ENCODE results near the gene C13orf46. TPM values are rescaled to one million over a fixed set of nuclear protein-coding genes. Genes with fewer than 3 reads are reported as not detected.

C13orf46 gene
- total RNA-seq, 2 donors from 2014 or later: 28.8 to 38.6 TPM

DNA sequence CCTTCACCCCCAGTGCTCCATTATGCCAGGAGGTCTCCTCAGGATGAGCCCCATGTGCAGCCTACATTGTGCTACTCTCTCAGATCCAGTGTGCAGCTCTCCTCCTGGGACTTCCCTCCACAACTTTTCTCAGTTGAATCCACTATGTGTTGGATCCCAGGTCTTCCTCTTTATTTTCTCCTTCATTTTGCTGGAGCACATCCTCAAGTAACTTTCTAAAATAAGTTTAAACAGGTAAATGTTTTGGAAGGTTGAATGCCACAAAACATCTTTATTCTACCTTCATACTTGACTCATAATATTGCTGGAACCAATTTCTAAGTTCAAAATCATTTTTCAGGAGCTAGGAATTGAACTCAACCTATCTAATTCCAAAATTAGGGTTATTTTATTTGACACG lies 52.1 kb downstream of the C13orf46 start:
- Histone ChIP-seq H3K4me1 (no peaks in the 10 kb centered on the region), H3K36me3 (replicated peaks in 1 of 2; ENCODE audit: insufficient read depth in 1 of 2, low read depth in 2 of 2) (no peaks in the 10 kb centered on the region), H3K27ac (no peak overlapping the region), H3K9me3 (no peaks in the 10 kb centered on the region), H3K4me3 (no peak overlapping the region), H3K27me3 (no peaks in the 10 kb centered on the region)
- TF ChIP-seq, protein P1, sequence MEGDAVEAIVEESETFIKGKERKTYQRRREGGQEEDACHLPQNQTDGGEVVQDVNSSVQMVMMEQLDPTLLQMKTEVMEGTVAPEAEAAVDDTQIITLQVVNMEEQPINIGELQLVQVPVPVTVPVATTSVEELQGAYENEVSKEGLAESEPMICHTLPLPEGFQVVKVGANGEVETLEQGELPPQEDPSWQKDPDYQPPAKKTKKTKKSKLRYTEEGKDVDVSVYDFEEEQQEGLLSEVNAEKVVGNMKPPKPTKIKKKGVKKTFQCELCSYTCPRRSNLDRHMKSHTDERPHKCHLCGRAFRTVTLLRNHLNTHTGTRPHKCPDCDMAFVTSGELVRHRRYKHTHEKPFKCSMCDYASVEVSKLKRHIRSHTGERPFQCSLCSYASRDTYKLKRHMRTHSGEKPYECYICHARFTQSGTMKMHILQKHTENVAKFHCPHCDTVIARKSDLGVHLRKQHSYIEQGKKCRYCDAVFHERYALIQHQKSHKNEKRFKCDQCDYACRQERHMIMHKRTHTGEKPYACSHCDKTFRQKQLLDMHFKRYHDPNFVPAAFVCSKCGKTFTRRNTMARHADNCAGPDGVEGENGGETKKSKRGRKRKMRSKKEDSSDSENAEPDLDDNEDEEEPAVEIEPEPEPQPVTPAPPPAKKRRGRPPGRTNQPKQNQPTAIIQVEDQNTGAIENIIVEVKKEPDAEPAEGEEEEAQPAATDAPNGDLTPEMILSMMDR (IDR thresholded peaks at IDR 0.05): no peak
- TF ChIP-seq POLR2A (IDR thresholded peaks at IDR 0.05): no peak
- DNase-seq: no peak
- intact Hi-C loops (cut with DNase I): no loop called here
- WGBS, 2 donors: 36 to 63% methylated on average over 1 of the region's 1 CpG
- no peak for ATAC-seq

DNA sequence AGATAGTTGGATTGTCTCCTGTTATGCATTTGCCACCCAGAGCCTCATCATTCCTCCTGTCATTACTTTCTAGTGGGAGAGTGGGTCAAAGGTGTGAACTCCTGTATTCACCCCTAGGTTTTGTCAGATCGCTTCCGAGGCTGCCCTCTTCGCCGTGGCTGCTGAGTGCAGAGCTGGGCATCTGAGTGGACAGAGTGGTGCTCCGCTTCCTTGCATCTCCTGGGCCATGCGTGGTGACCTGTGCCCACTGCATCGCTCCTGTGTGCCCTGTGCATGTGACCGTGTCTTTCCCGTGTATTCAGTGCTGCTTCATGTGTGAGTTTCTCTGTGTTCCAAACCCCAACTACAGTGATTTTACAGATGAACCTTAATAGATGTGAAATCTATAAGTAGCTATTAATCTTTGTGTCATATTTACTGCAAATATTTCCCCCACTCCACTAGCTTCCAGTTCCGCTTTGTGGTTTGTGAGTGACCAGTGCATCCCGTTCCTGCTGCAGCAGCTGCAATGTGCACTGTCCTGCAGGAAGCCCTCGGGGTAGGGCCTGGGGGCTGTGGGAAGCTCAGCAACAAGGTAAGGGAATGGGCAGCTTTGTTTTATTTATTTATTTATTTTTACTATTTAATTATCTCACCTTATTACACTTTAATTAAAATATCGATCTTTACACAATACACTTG lies 53.1 kb downstream of the C13orf46 start:
- H3K4me3 ChIP-seq: no peak overlapping the region
- H3K36me3 ChIP-seq (replicated peaks in 1 of 2; ENCODE audit: insufficient read depth in 1 of 2, low read depth in 2 of 2): no peaks in the 10 kb centered on the region
- 86 to 93% methylated on average over 13 of the region's 13 CpGs for WGBS, 2 donors
- TF ChIP-seq, protein P1 (IDR thresholded peaks at IDR 0.05): no peak
- no peak for TF ChIP-seq POLR2A (IDR thresholded peaks at IDR 0.05)
- H3K9me3 ChIP-seq: no peaks in the 10 kb centered on the region
- H3K27me3 ChIP-seq: no peaks in the 10 kb centered on the region
- H3K4me1 ChIP-seq: no peaks in the 10 kb centered on the region
- no peak for ATAC-seq
- intact Hi-C loops (cut with DNase I): no loop called here
- no peak for DNase-seq
- no peak overlapping the region for H3K27ac ChIP-seq

DNA sequence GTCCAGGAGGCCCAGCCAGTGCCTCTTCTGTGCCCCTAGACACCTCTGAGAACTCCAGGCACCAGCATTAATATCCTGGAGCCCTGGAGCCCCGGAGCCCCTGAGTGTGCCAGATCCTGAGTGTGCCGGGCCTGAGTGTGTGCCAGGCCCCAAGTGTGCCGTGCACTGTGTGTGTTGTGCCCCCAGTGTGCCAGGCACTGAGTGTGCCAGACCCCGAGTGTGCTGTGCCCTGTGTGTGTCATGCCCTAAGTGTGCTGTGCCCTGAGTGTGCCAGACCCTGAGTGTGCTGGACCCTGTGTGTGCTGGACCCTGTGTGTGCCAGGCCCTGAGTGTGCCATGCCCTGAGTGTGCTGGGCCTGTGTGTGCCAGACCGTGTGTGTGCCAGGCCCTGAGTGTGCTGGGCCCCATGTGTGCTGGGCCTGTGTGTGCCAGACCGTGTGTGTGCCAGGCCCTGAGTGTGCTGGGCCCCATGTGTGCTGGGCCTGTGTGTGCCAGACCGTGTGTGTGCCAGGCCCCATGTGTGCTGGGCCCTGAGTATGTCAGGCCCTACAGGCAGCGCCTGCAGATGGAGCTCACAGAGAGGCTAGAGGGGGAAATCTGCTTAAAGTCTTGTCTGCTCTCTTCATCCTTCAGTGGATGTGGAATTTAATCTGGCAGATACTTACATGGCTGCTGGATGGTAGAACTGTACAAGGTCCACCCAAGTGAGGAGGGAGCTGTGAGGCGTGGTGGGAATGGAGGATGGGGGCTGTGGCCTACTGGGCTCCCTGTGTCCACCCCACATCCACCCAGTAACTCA lies 53.9 kb downstream of the C13orf46 start:
- no peaks in the 10 kb centered on the region for H3K4me1 ChIP-seq
- ATAC-seq: no peak
- no peaks in the 10 kb centered on the region for H3K36me3 ChIP-seq (replicated peaks in 1 of 2; ENCODE audit: insufficient read depth in 1 of 2, low read depth in 2 of 2)
- H3K27me3 ChIP-seq: no peaks in the 10 kb centered on the region
- no peak overlapping the region for H3K27ac ChIP-seq
- intact Hi-C loops (cut with DNase I): no loop called here
- no peak for TF ChIP-seq POLR2A (IDR thresholded peaks at IDR 0.05)
- TF ChIP-seq, protein P1 (IDR thresholded peaks at IDR 0.05): no peak
- DNase-seq: peak in 1 of 4 donors; percentile 2
- H3K4me3 ChIP-seq: no peak overlapping the region
- 78% methylated on average over 6 to 9 of the region's 9 CpGs for WGBS, 2 donors
- no peaks in the 10 kb centered on the region for H3K9me3 ChIP-seq

DNA sequence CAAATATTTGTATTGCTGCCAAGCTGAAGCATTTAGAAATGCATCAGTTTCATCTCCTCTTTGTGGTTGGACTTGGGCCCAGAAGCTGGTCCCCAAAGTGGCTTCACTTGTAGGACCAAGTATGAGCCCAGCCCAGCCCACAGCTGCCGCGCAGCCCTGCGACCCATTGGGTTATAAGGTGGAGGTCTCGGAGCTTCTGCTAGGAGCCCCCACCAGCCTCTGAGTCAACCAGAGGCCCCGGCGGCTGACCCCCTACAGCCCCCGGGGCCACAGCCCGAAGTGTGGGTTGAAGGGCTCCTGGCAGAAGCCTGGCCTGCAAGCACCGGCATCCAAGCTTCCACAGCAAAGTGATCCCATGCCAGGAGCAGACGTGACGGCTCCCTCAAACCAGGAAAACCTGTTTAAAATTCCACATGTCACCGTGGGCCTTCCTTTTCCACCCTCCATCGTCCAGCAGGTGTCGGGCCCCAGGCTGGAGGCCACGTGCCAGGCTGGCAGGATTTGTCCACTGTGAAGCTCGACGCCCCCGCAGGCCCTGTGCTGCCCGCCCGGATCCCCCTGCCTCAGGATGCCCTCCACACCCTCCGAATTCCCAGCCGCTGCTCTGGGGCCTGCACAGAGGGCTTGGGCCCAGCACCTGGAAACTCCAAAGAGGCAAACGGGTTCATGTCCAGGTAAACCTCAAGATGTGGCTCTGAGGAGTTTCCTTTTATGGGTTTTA lies 54.7 kb downstream of the C13orf46 start:
- DNase-seq: peak in 1 of 4 donors; percentile 9
- 75 to 80% methylated on average over 16 to 18 of the region's 23 CpGs for WGBS, 2 donors
- no peak overlapping the region for H3K4me3 ChIP-seq
- no peaks in the 10 kb centered on the region for H3K27me3 ChIP-seq
- no peaks in the 10 kb centered on the region for H3K4me1 ChIP-seq
- H3K27ac ChIP-seq: no peak overlapping the region
- H3K9me3 ChIP-seq: no peaks in the 10 kb centered on the region
- TF ChIP-seq, protein P1 (IDR thresholded peaks at IDR 0.05): no peak
- no peak for TF ChIP-seq POLR2A (IDR thresholded peaks at IDR 0.05)
- no peaks in the 10 kb centered on the region for H3K36me3 ChIP-seq (replicated peaks in 1 of 2; ENCODE audit: insufficient read depth in 1 of 2, low read depth in 2 of 2)
- ATAC-seq: no peak
- intact Hi-C loops (cut with DNase I): no loop called here

Measured in body of pancreas (tissue), 4 donors.